ENCODE data around the gene WWOX.

- no peak for TF ChIP-seq CTCF (IDR thresholded peaks at IDR 0.05; ENCODE audit: poor library complexity)
- no peak for TF ChIP-seq EZH2phosphoT487 (IDR thresholded peaks at IDR 0.05; ENCODE audit: low read depth, severe bottlenecking, unreplicated experiment)
Observed at GRCh38 chr16:78353640-78354275, 254.3 kb downstream of the WWOX start.

Measured in hepatocyte (in vitro differentiated cells).